Measurements from ENCODE around the gene RPL36A. TPM values are rescaled to one million over a fixed set of nuclear protein-coding genes. Genes with fewer than 3 reads are reported as not detected.

RPL36A gene
- polyA plus RNA-seq, 4 donors = 980 to 1,573 (median 1,128) TPM

GRCh38 chrX:101429934-101430333 is 39.1 kb downstream of the RPL36A start:
- DNase-seq (ENCODE audit: low read depth in 4 of 4, low spot score in 2 of 4) = no peak

- DNase-seq (ENCODE audit: low read depth in 4 of 4, low spot score in 2 of 4) = no peak
Observed at GRCh38 chrX:101430457-101431078, 39.8 kb downstream of the RPL36A start.

GRCh38 chrX:101442085-101442484 is 51.3 kb downstream of the RPL36A start:
- DNase-seq (ENCODE audit: low read depth in 4 of 4, low spot score in 2 of 4) = no peak

Other genes starting within 250 kb of the RPL36A start
- 1 to 10 TPM; 1.5 to 2.2 (median 2.2) TPM for gene DRP2, start 171.2 kb upstream of the RPL36A start, polyA plus RNA-seq (ENCODE audit: insufficient read length in 4 of 4)
- under 1 TPM; 0.28 to 0.84 (median 0.67) TPM for gene TAF7L, start 99.7 kb upstream of the RPL36A start, polyA plus RNA-seq (ENCODE audit: insufficient read length in 4 of 4)
- 10 to 100 TPM; 17.9 to 22.4 (median 19.2) TPM for gene TIMM8A, start 42.3 kb upstream of the RPL36A start, polyA plus RNA-seq (ENCODE audit: insufficient read length in 4 of 4)
- 1 to 10 TPM; 1.8 to 2.8 (median 2.4) TPM for gene BTK, start 4.8 kb upstream of the RPL36A start, polyA plus RNA-seq (ENCODE audit: insufficient read length in 4 of 4)
- gene GLA, start 16.9 kb downstream of the RPL36A start, polyA plus RNA-seq (ENCODE audit: insufficient read length in 4 of 4) = 10 to 100 TPM; 29.8 to 38.8 (median 31.8) TPM
- 100 to 1,000 TPM; 106 to 165 (median 136) TPM for gene HNRNPH2, start 17.2 kb downstream of the RPL36A start, polyA plus RNA-seq (ENCODE audit: insufficient read length in 4 of 4)
- 10 to 100 TPM; 15.9 to 34.7 (median 25.6) TPM for gene ARMCX4, start 94.4 kb downstream of the RPL36A start, polyA plus RNA-seq (ENCODE audit: insufficient read length in 4 of 4)
- gene ARMCX1, start 159.5 kb downstream of the RPL36A start, polyA plus RNA-seq (ENCODE audit: insufficient read length in 4 of 4) = 10 to 100 TPM; 42.2 to 50.8 (median 49.7) TPM
- 10 to 100 TPM; 69.9 to 86.2 (median 81.4) TPM for gene ARMCX6, start 227.0 kb downstream of the RPL36A start, polyA plus RNA-seq (ENCODE audit: insufficient read length in 4 of 4)
- gene ARMCX3, start 232.1 kb downstream of the RPL36A start, polyA plus RNA-seq (ENCODE audit: insufficient read length in 4 of 4) = 100 to 1,000 TPM in 3 of 4 donors, 10 to 100 TPM in 1; 99.9 to 128 (median 112) TPM

Measured in left renal cortex interstitium (tissue), 4 donors.